ENCODE results near the gene DROSHA. TPM values are rescaled to one million over a fixed set of nuclear protein-coding genes. Genes with fewer than 3 reads are reported as not detected.
A peak's percentile ranks its signal among the peaks of the same experiment; 100 is the strongest.

The DROSHA gene
- total and polyA plus RNA-seq, 2 donors (not counting 3 experiments of a cell fraction or from before 2014, with no cell fraction given): 49.1 to 96.4 TPM

- H4K20me1 ChIP-seq (replicated peaks; ENCODE audit: control insufficient read depth, extremely low read depth, insufficient read depth, low read length): no peaks in the 10 kb centered on the region
- no peaks in the 10 kb centered on the region for H3K9me3 ChIP-seq (replicated peaks; ENCODE audit: control insufficient read depth, insufficient read depth, low read length)
- peaks cover 0 to 11% of the 10 kb centered on the region in 2 experiments for H3K36me3 ChIP-seq (ENCODE audit: control insufficient read depth in 2 of 2, extremely low read depth in 1 of 2, insufficient read depth in 2 of 2, low read length in 2 of 2)
- H3K4me3 ChIP-seq (replicated peaks in 1 of 3; ENCODE audit: insufficient read depth in 1 of 3, low read depth in 1 of 3, low read length in 3 of 3): no peak overlapping the region
- intact Hi-C loops (cut with micrococcal nuclease) (no loop called here), dilution Hi-C loops (cut with MboI; ENCODE audit: extremely low pct_ligation_motif_present, low sequenced_read_pairs) (no loop called here)
- H3K27me3 ChIP-seq (ENCODE audit: control insufficient read depth in 2 of 2, insufficient read depth in 2 of 2, low read length in 2 of 2): no peaks in the 10 kb centered on the region
- ChIA-PET CTCF (no interaction called here), POLR2A (no interaction called here)
- no peak overlapping the region for H3K9ac ChIP-seq (replicated peaks; ENCODE audit: extremely low read depth, insufficient read depth, low read length)
- no peak overlapping the region for H3K27ac ChIP-seq (ENCODE audit: insufficient read depth, low read depth, low read length)
- BruUV-seq (replicated peaks): no TSS peak
- FAIRE-seq: no peak
- H3K79me2 ChIP-seq (ENCODE audit: control insufficient read depth, insufficient read depth, low read length): no peaks in the 10 kb centered on the region
- H2AFZ ChIP-seq (ENCODE audit: low read depth, low read length): no peak overlapping the region
- H3K4me1 ChIP-seq (ENCODE audit: control insufficient read depth, extremely low read depth, insufficient read depth, low read length): peaks cover 16% of the 10 kb centered on the region
- no peaks in the 10 kb centered on the region for H3K9me1 ChIP-seq (replicated peaks; ENCODE audit: control insufficient read depth, extremely low read depth, insufficient read depth, low read length)
- peak; percentile 37 for DNase-seq (ENCODE audit: low read depth, low spot score)
- H3K4me2 ChIP-seq (ENCODE audit: insufficient read depth, low read length): no peak overlapping the region
- TF ChIP-seq JUN (IDR thresholded peaks at IDR 0.05; ENCODE audit: borderline replicate concordance, insufficient read depth, insufficient read length, low read depth) (no peak), GATA2 (IDR thresholded peaks at IDR 0.05; ENCODE audit: insufficient read depth, insufficient read length, low read depth, low read length) (no peak), MYC (IDR thresholded peaks at IDR 0.05; ENCODE audit: low read depth, low read length) (no peak), EZH2 (IDR thresholded peaks at IDR 0.05; ENCODE audit: borderline replicate concordance, low read depth, low read length, severe bottlenecking) (no peak), POLR2AphosphoS5 (IDR thresholded peaks at IDR 0.05; ENCODE audit: insufficient read depth, low read depth, low read length) (no peak), FOS (IDR thresholded peaks at IDR 0.05; ENCODE audit: borderline replicate concordance, insufficient read depth, low read length) (no peak), CTCF (IDR thresholded peaks at IDR 0.05; ENCODE audit: extremely low read depth in 1 of 2, insufficient read depth in 1 of 2, low read depth in 1 of 2, low read length in 2 of 2) (no peak), POLR2A (IDR thresholded peaks at IDR 0.05; ENCODE audit: low read depth, low read length) (no peak)
- TF ChIP-seq, protein P1, sequence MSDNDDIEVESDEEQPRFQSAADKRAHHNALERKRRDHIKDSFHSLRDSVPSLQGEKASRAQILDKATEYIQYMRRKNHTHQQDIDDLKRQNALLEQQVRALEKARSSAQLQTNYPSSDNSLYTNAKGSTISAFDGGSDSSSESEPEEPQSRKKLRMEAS (IDR thresholded peaks at IDR 0.05; ENCODE audit: insufficient read depth, insufficient read length): no peak
Measured at GRCh38 chr5:31407921-31408693, 123.8 kb downstream of the DROSHA start.

Data from endothelial cell of umbilical vein (primary cell).